GM12878 (cell line): ENCODE results near the gene PRPF6. TPM values are rescaled to one million over a fixed set of nuclear protein-coding genes. Genes with fewer than 3 reads are reported as not detected.

ENCODE experiments used
- ATAC-seq: fragments of 200-7000 bp; cut with Tn5 transposase; 3 replicates; pipeline ENCODE4 v1.9.1; 2020; ENCODE audit warnings: mild to moderate bottlenecking, moderate library complexity
- BruUV-seq: library from RNA; stranded (reverse); fragments of 400-500 nt; replicated peaks from 2 replicates; lab custom pipeline; 2021; lab: Mats Ljungman, UMichigan
- CTCF ChIA-PET: fragments of 300-600 bp; sonication (Branson Sonifier 250); formaldehyde crosslinking; extraction: SDS; loops from one replicate; lab custom pipeline; 2021; ENCODE audit warnings: inconsistent platforms; lab: Yijun Ruan, JAX
- POLR2A ChIA-PET: fragments of 350-600 bp; formaldehyde crosslinking; extraction: SDS; loops from one replicate; lab custom pipeline; 2021; ENCODE audit warnings: inconsistent platforms; lab: Charles Lee
- RAD21 ChIA-PET: fragments of 300-600 bp; sonication (Branson Sonifier 250); formaldehyde crosslinking; loops from one replicate; lab custom pipeline; 2023; ENCODE audit warnings: antibody characterized with exemption; ENCODE audit not compliant: unreplicated experiment; lab: Charles Lee
- SMC1A ChIA-PET: fragments of 300-600 bp; sonication (Branson Sonifier 250); formaldehyde crosslinking; loops from one replicate; lab custom pipeline; 2023; ENCODE audit not compliant: unreplicated experiment, uncharacterized antibody; lab: Charles Lee
- DNase-seq: peaks from one replicate; pipeline ENCODE4 v3.0.0-alpha.2; 2011; ENCODE audit warnings: low read depth, low spot score
- FAIRE-seq: peaks from 3 replicates; lab custom pipeline; 2011; peaks lifted over from hg19 to GRCh38; lab: Jason Lieb, UNC
- H2AFZ ChIP-seq: 2 replicates; pipeline ENCODE4 v1.6.0; 2011; ENCODE audit warnings: low read depth, low read length, control low read depth; ENCODE audit not compliant: control insufficient read depth
- H3K27ac ChIP-seq: 2 replicates; pipeline ENCODE4 v1.5.1; 2011; ENCODE audit warnings: control low read depth; ENCODE audit not compliant: control insufficient read depth, insufficient read depth
- H3K27me3 ChIP-seq, 2 experiments: replicated peaks in 1 of 2; 2 replicates each; pipeline versions ENCODE4 v1.6.0 to v1.6.1; 2011; ENCODE audit warnings: low read length in 1 of 2; ENCODE audit not compliant: control insufficient read depth in 2 of 2, insufficient read depth in 2 of 2
- H3K36me3 ChIP-seq, 2 experiments: 2 replicates each; pipeline ENCODE4 v1.5.1; 2011; ENCODE audit warnings: low read length in 1 of 2; ENCODE audit not compliant: control insufficient read depth in 2 of 2, insufficient read depth in 2 of 2
- H3K4me1 ChIP-seq: 2 replicates; pipeline ENCODE4 v1.6.1; 2011; ENCODE audit warnings: mild to moderate bottlenecking, low read length, moderate library complexity, mixed read lengths; ENCODE audit not compliant: control insufficient read depth, insufficient read depth
- H3K4me2 ChIP-seq: 2 replicates; pipeline ENCODE4 v1.6.0; 2011; ENCODE audit warnings: control low read depth; ENCODE audit not compliant: control insufficient read depth, insufficient read depth
- H3K4me3 ChIP-seq: fragments of 200-600 bp; sonication (generic); 2 replicates; pipeline ENCODE4 v1.5.1; 2016
- H3K79me2 ChIP-seq: 2 replicates; pipeline ENCODE4 v1.6.0; 2011; ENCODE audit warnings: low read length; ENCODE audit not compliant: control insufficient read depth, insufficient read depth
- H3K9ac ChIP-seq: 2 replicates; pipeline ENCODE4 v1.8.0; 2011; ENCODE audit warnings: low read length, control low read depth, mixed read lengths; ENCODE audit not compliant: control insufficient read depth, insufficient read depth
- H3K9me3 ChIP-seq: replicated peaks from 3 replicates; pipeline ENCODE4 v1.5.1; 2011; ENCODE audit warnings: mild to moderate bottlenecking, low read length; ENCODE audit not compliant: control insufficient read depth, insufficient read depth
- H4K20me1 ChIP-seq: 2 replicates; pipeline ENCODE4 v1.6.0; 2011; ENCODE audit not compliant: control insufficient read depth, insufficient read depth
- ATF7 ChIP-seq: fragments of 450-650 bp; IDR thresholded peaks from 2 replicates; pipeline ENCODE4 v1.6.1; 2016; ENCODE audit warnings: low read depth, mild to moderate bottlenecking
- CBFB ChIP-seq: IDR thresholded peaks from 2 replicates; pipeline ENCODE4 v1.6.1; 2016; ENCODE audit warnings: antibody characterized with exemption, low read depth
- CHD4 ChIP-seq: fragments of 200-600 bp; sonication (generic); IDR thresholded peaks from 2 replicates; pipeline ENCODE4 v1.6.1; 2016; ENCODE audit warnings: mild to moderate bottlenecking
- EED ChIP-seq: sonication (generic); IDR thresholded peaks from 2 replicates; pipeline ENCODE4 v1.6.1; 2016; ENCODE audit warnings: antibody characterized with exemption, low read depth
- FOXM1 ChIP-seq: IDR thresholded peaks from 2 replicates; pipeline ENCODE4 v1.6.1; 2012; ENCODE audit warnings: low read depth, mild to moderate bottlenecking, inconsistent platforms, low read length, moderate library complexity
- MLLT1 ChIP-seq: fragments of 450-650 bp; IDR thresholded peaks from 2 replicates; pipeline ENCODE4 v1.6.1; 2016; ENCODE audit warnings: mild to moderate bottlenecking
- NR2C2 ChIP-seq: IDR thresholded peaks from 2 replicates; pipeline ENCODE4 v1.6.1; 2011; ENCODE audit warnings: borderline replicate concordance, low read depth; ENCODE audit not compliant: control insufficient read depth, insufficient read length
- NR2F1 ChIP-seq: fragments of 450-650 bp; conservative IDR thresholded peaks from 2 replicates; pipeline ENCODE4 v1.6.1; 2017; ENCODE audit warnings: mild to moderate bottlenecking
- POLR2AphosphoS5 ChIP-seq: IDR thresholded peaks from 2 replicates; pipeline ENCODE4 v1.6.1; 2011; ENCODE audit warnings: mild to moderate bottlenecking, low read length, inconsistent platforms
- RAD51 ChIP-seq: fragments of 450-650 bp; IDR thresholded peaks from 2 replicates; pipeline ENCODE4 v1.6.1; 2016; ENCODE audit warnings: moderate library complexity, mild to moderate bottlenecking, inconsistent platforms
- SMAD5 ChIP-seq: IDR thresholded peaks from 2 replicates; pipeline ENCODE4 v1.6.1; 2016; ENCODE audit warnings: antibody characterized with exemption, low read depth
- SMARCA5 ChIP-seq: fragments of 450-650 bp; IDR thresholded peaks from 2 replicates; pipeline ENCODE4 v1.6.1; 2017; ENCODE audit warnings: mild to moderate bottlenecking
- SUPT20H ChIP-seq: IDR thresholded peaks from 2 replicates; pipeline ENCODE4 v1.6.1; 2011; ENCODE audit warnings: low read depth, mild to moderate bottlenecking, low read length, moderate library complexity, borderline replicate concordance; ENCODE audit not compliant: control insufficient read depth
- TAF1 ChIP-seq: IDR thresholded peaks from 2 replicates; pipeline ENCODE4 v1.6.1; 2011; ENCODE audit warnings: mild to moderate bottlenecking, low read depth, low read length, borderline replicate concordance
- TCF3 ChIP-seq: IDR thresholded peaks from 2 replicates; pipeline ENCODE4 v1.6.1; 2012; ENCODE audit warnings: low read depth, mild to moderate bottlenecking, low read length, borderline replicate concordance; ENCODE audit not compliant: insufficient read depth
- TCF7 ChIP-seq: IDR thresholded peaks from 2 replicates; pipeline ENCODE4 v1.6.1; 2014; ENCODE audit warnings: antibody characterized with exemption, borderline replicate concordance
- ZBTB11 ChIP-seq: fragments of 450-650 bp; formaldehyde crosslinking; IDR thresholded peaks from 2 replicates; pipeline ENCODE4 v1.5.0; 2022; ENCODE audit warnings: mild to moderate bottlenecking, missing genetic modification characterization
- WGBS: methylation state at CpG from one replicate; pipeline ENCODE4 v1.1.6; 2016; ENCODE audit warnings: low lambda C conversion rate; ENCODE audit not compliant: insufficient replicate concordance, insufficient coverage; ENCODE audit errors: missing lambda C conversion rate; 5-methylcytosine and 5-hydroxymethylcytosine counted together
- in situ Hi-C: fragments of 300-500 bp; cut with MboI; formaldehyde crosslinking; loops from 9 replicates; pipeline ENCODE4 v1.14.3; 2018; ENCODE audit warnings: mixed read lengths
- intact Hi-C: fragments of 100-400 bp; cut with micrococcal nuclease; formaldehyde crosslinking; loops from one replicate; pipeline ENCODE4 v1.14.2; 2022; ENCODE audit not compliant: unreplicated experiment
- polyA plus RNA-seq, 11 experiments: library from polyadenylated mRNA; depleted of rRNA in 4 of 11; unstranded in 6 of 11; stranded (reverse) in 5 of 11; fragments of >200 nt; fragmentation: Nextera tagmentation in 4 of 11; fragmentation: Illumina TruSeq in 1 of 11; extraction: Ambion mirVana in 4 of 11; extraction: Trizol in 1 of 11; gene quantifications; 1 replicate in 1 of 11; 2 replicates in 10 of 11; pipeline versions ENCODE4 v1.2.1 to v1.2.3, GENCODE V29; 2011 to 2016; ENCODE audit warnings: inconsistent platforms in 2 of 11, missing spikeins in 2 of 11, low read depth in 1 of 11
- total RNA-seq, 4 experiments: library from RNA; depleted of rRNA in 3 of 4; stranded (reverse); fragments of >200 nt in 3 of 4; fragmentation: Illumina TruSeq in 1 of 4; extraction: Trizol in 1 of 4; gene quantifications; 2 replicates each; pipeline versions ENCODE4 v1.2.1 to v1.2.3, GENCODE V29; 2013 to 2021
- TF ChIP-seq, protein P1 (sequence below): fragments of 450-650 bp; IDR thresholded peaks from 2 replicates; pipeline ENCODE4 v1.6.1; 2017; ENCODE audit warnings: antibody characterized with exemption, mild to moderate bottlenecking, moderate library complexity

PRPF6 gene
- total and polyA plus RNA-seq, 10 of the 15 experiments (the other 5 are each of a cell fraction or from before 2014, with no cell fraction given) = 5.0 to 102 (median 71.3) TPM

DNA sequence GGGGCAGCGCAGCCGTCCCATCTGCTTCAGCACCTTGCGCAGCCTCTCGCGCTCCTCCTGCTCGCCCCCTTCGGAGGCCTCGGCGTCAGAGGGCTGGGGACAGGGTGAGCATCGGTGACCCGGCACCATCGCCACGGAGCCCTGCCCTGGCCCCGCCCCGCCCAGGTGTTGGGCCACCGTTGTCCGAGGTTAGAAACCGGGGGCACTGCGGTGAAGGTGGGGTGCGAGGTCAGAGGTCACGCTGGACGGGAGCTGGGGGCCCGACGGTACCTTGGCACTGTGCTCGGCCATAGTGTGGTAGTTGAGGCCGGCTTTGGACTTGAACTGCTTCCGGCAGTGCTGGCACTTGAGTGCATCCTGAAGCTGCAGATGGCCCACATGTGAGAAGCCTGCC is 17.6 kb upstream of the PRPF6 start:
- ChIA-PET RAD21 (no interaction called here), POLR2A (no interaction called here), CTCF (no interaction called here), SMC1A (interaction anchor here (0.6 kb wide), 1 partner anchor 21 kb away, joined by 3 read pairs; no protein-coding TSS in a partner anchor)
- peaks cover 6% of the 10 kb centered on the region for H3K79me2 ChIP-seq
- H3K27me3 ChIP-seq = no peaks in the 10 kb centered on the region
- H3K9me3 ChIP-seq = no peaks in the 10 kb centered on the region
- DNase-seq = no peak
- no TSS peak for BruUV-seq
- peaks cover 2 to 17% of the 10 kb centered on the region in 2 experiments; a peak in 3 of 4 replicates for H3K36me3 ChIP-seq
- intact Hi-C loops (no loop called here), in situ Hi-C loops (no loop called here)
- no peak overlapping the region for H2AFZ ChIP-seq
- H4K20me1 ChIP-seq = no peaks in the 10 kb centered on the region
- H3K4me2 ChIP-seq = no peak overlapping the region
- FAIRE-seq = no peak
- H3K4me3 ChIP-seq = no peak overlapping the region
- WGBS = 89% methylated on average over 26 of the region's 27 CpGs
- no peak overlapping the region for H3K27ac ChIP-seq
- H3K4me1 ChIP-seq = peaks cover 4% of the 10 kb centered on the region; the same call in 1 of the 2 replicates
- no peak for ATAC-seq
- no peak overlapping the region for H3K9ac ChIP-seq
- TF ChIP-seq NR2C2 (no peak), TAF1 (no peak), FOXM1 (no peak), CHD4 (no peak), NR2F1 (no peak; the same call in 1 of the 2 replicates), POLR2AphosphoS5 (no peak), TCF7 (no peak), EED (no peak), SUPT20H (no peak), SMARCA5 (no peak), ZBTB11 (CRISPR knock-in tag) (no peak), TCF3 (no peak), RAD51 (no peak), SMAD5 (no peak), ATF7 (no peak), MLLT1 (no peak), CBFB (no peak)
- TF ChIP-seq, protein P1, sequence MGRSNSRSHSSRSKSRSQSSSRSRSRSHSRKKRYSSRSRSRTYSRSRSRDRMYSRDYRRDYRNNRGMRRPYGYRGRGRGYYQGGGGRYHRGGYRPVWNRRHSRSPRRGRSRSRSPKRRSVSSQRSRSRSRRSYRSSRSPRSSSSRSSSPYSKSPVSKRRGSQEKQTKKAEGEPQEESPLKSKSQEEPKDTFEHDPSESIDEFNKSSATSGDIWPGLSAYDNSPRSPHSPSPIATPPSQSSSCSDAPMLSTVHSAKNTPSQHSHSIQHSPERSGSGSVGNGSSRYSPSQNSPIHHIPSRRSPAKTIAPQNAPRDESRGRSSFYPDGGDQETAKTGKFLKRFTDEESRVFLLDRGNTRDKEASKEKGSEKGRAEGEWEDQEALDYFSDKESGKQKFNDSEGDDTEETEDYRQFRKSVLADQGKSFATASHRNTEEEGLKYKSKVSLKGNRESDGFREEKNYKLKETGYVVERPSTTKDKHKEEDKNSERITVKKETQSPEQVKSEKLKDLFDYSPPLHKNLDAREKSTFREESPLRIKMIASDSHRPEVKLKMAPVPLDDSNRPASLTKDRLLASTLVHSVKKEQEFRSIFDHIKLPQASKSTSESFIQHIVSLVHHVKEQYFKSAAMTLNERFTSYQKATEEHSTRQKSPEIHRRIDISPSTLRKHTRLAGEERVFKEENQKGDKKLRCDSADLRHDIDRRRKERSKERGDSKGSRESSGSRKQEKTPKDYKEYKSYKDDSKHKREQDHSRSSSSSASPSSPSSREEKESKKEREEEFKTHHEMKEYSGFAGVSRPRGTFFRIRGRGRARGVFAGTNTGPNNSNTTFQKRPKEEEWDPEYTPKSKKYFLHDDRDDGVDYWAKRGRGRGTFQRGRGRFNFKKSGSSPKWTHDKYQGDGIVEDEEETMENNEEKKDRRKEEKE = no peak
